Measurements from ENCODE around the gene STARD3. TPM values are rescaled to one million over a fixed set of nuclear protein-coding genes. Genes with fewer than 3 reads are reported as not detected.

STARD3 gene
- total and polyA plus RNA-seq, 2 of the 13 experiments (the other 11 are each of a cell fraction or from before 2014, with no cell fraction given), result 34.6 to 100 TPM

GRCh38 chr17:39612291-39612894, 24.6 kb upstream of the STARD3 start:
- in situ Hi-C loops (cut with HindIII; ENCODE audit: extremely low pct_ligation_motif_present, low pct_unique_long_range_greater_than_20kb), result no loop called here
- ATAC-seq (no peak), DNase-seq (ENCODE audit: low spot score) (no peak), FAIRE-seq (no peak)
- H3K27ac ChIP-seq (ENCODE audit: extremely low read length, insufficient read depth, low read length), result no peak overlapping the region
- TF ChIP-seq BCL6 (CRISPR knock-in tag; IDR thresholded peaks at IDR 0.05) (no peak), NAIF1 (CRISPR knock-in tag; IDR thresholded peaks at IDR 0.05; ENCODE audit: borderline replicate concordance) (no peak), MNT (IDR thresholded peaks at IDR 0.05) (no peak)
- peaks cover 11 to 71% of the 10 kb centered on the region in 2 experiments for H3K27me3 ChIP-seq (ENCODE audit: control insufficient read depth in 1 of 2, insufficient read depth in 2 of 2, low read length in 2 of 2)
- H3K9me3 ChIP-seq (ENCODE audit: low read length), result no peaks in the 10 kb centered on the region
- H3K36me3 ChIP-seq (replicated peaks in 1 of 2; ENCODE audit: control insufficient read depth in 1 of 2, insufficient read depth in 2 of 2, low read length in 2 of 2), result no peaks in the 10 kb centered on the region
- no peak overlapping the region for H3K4me2 ChIP-seq (ENCODE audit: low read depth, low read length)
- H3K4me3 ChIP-seq (replicated peaks in 1 of 3; ENCODE audit: insufficient read depth in 1 of 3, low read depth in 2 of 3, low read length in 3 of 3), result no peak overlapping the region
- ChIA-PET CTCF (ENCODE audit: low intra/inter-chr PET ratio, low total read pairs) (no interaction called here), POLR2A (no interaction called here)
- H2AFZ ChIP-seq (ENCODE audit: low read length), result no peak overlapping the region
- H4K20me1 ChIP-seq (ENCODE audit: insufficient read depth, low read length), result no peaks in the 10 kb centered on the region
- no peak overlapping the region for H3K9ac ChIP-seq (ENCODE audit: insufficient read depth, low read depth, low read length)
- BruUV-seq (replicated peaks), result no TSS peak
- H3K79me2 ChIP-seq (ENCODE audit: insufficient read depth, low read length), result no peaks in the 10 kb centered on the region
- no peaks in the 10 kb centered on the region for H3K4me1 ChIP-seq (ENCODE audit: insufficient read depth, low read length)
- WGBS (ENCODE audit: low lambda C conversion rate), result 32% methylated on average over 10 of the region's 22 CpGs
- intact Hi-C loops (cut with micrococcal nuclease; ENCODE audit: unreplicated experiment), result no loop called here

- no peak for DNase-seq (ENCODE audit: low spot score)
- no peak overlapping the region for H2AFZ ChIP-seq (ENCODE audit: low read length)
- ChIA-PET POLR2A (no interaction called here), CTCF (ENCODE audit: low intra/inter-chr PET ratio, low total read pairs) (no interaction called here)
- no peak overlapping the region for H3K27ac ChIP-seq (ENCODE audit: extremely low read length, insufficient read depth, low read length)
- intact Hi-C loops (cut with micrococcal nuclease; ENCODE audit: unreplicated experiment) (no loop called here), in situ Hi-C loops (cut with HindIII; ENCODE audit: extremely low pct_ligation_motif_present, low pct_unique_long_range_greater_than_20kb) (no loop called here)
- BruUV-seq (replicated peaks), result no TSS peak
- no peaks in the 10 kb centered on the region for H3K36me3 ChIP-seq (replicated peaks in 1 of 2; ENCODE audit: control insufficient read depth in 1 of 2, insufficient read depth in 2 of 2, low read length in 2 of 2)
- H3K79me2 ChIP-seq (ENCODE audit: insufficient read depth, low read length), result no peaks in the 10 kb centered on the region
- no peaks in the 10 kb centered on the region for H4K20me1 ChIP-seq (ENCODE audit: insufficient read depth, low read length)
- no peak overlapping the region for H3K4me2 ChIP-seq (ENCODE audit: low read depth, low read length)
- no peak for ATAC-seq
- no peaks in the 10 kb centered on the region for H3K4me1 ChIP-seq (ENCODE audit: insufficient read depth, low read length)
- H3K9me3 ChIP-seq (ENCODE audit: low read length), result no peaks in the 10 kb centered on the region
- no peak overlapping the region for H3K9ac ChIP-seq (ENCODE audit: insufficient read depth, low read depth, low read length)
- no peak for FAIRE-seq
- 11% methylated on average over 7 of the region's 7 CpGs for WGBS (ENCODE audit: low lambda C conversion rate)
- H3K4me3 ChIP-seq (replicated peaks in 1 of 3; ENCODE audit: insufficient read depth in 1 of 3, low read depth in 2 of 3, low read length in 3 of 3), result no peak overlapping the region
- H3K27me3 ChIP-seq (ENCODE audit: control insufficient read depth in 1 of 2, insufficient read depth in 2 of 2, low read length in 2 of 2), result peaks cover 10 to 72% of the 10 kb centered on the region in 2 experiments
- TF ChIP-seq NR2F6 (IDR thresholded peaks at IDR 0.05), result peak; percentile 69
- no peak for TF ChIP-seq NR2F6 (CRISPR knock-in tag; IDR thresholded peaks at IDR 0.05)
- TF ChIP-seq ZNF136 (CRISPR knock-in tag; IDR thresholded peaks at IDR 0.05; ENCODE audit: low read depth), result no peak
- TF ChIP-seq ZNF276 (CRISPR knock-in tag; IDR thresholded peaks at IDR 0.05; ENCODE audit: low read depth), result no peak
- TF ChIP-seq NFE2L1 (CRISPR knock-in tag; IDR thresholded peaks at IDR 0.05; ENCODE audit: borderline replicate concordance), result no peak
- TF ChIP-seq TP53 (CRISPR knock-in tag; conservative IDR thresholded peaks at IDR 0.05), result no peak
- no peak for TF ChIP-seq ZBTB25 (CRISPR knock-in tag; IDR thresholded peaks at IDR 0.05)
- TF ChIP-seq NR2F1 (CRISPR knock-in tag; IDR thresholded peaks at IDR 0.05), result peak in 1 of 2 experiments; percentile 37; a peak in 1 of 4 replicates
- TF ChIP-seq ZNF746 (CRISPR knock-in tag; IDR thresholded peaks at IDR 0.05), result no peak
- TF ChIP-seq KLF6 (CRISPR knock-in tag; IDR thresholded peaks at IDR 0.05), result no peak
- no peak for TF ChIP-seq HNRNPL (IDR thresholded peaks at IDR 0.05; ENCODE audit: low read depth, low read length)
- no peak for TF ChIP-seq TAF1 (CRISPR knock-in tag; IDR thresholded peaks at IDR 0.05)
Measured at GRCh38 chr17:39612935-39613464, 23.9 kb upstream of the STARD3 start.

Measured in HepG2 (cell line).